PC-9 (cell line): ENCODE results near the gene CLEC7A. TPM values are rescaled to one million over a fixed set of nuclear protein-coding genes. Genes with fewer than 3 reads are reported as not detected.

Experiments
- BruUV-seq: library from RNA; stranded (reverse); fragments of 400-500 nt; replicated peaks from 2 replicates; lab custom pipeline; 2021; lab: Mats Ljungman, UMichigan
- CTCF ChIA-PET: fragments of 300-600 bp; sonication (Branson Sonifier 250); formaldehyde crosslinking; loops from one replicate; lab custom pipeline; 2022; ENCODE audit warnings: antibody characterized with exemption; lab: Charles Lee
- POLR2A ChIA-PET: fragments of 300-600 bp; sonication (Branson Sonifier 250); formaldehyde crosslinking; loops from one replicate; lab custom pipeline; 2022; ENCODE audit warnings: antibody characterized with exemption; ENCODE audit not compliant: unreplicated experiment; lab: Charles Lee
- DNase-seq, 2 experiments: peaks; one replicate each; pipeline versions ENCODE4 v3.0.0 to v3.0.0-alpha.2; 2015 to 2022; ENCODE audit warnings: mixed read lengths in 1 of 2
- H2AFZ ChIP-seq: fragments of 200-600 bp; sonication (generic); 2 replicates; pipeline ENCODE4 v1.8.1; 2017; ENCODE audit warnings: antibody characterized with exemption
- H3F3A ChIP-seq: fragments of 200-600 bp; sonication (generic); 2 replicates; pipeline ENCODE4 v1.8.1; 2017; ENCODE audit warnings: antibody characterized with exemption, mild to moderate bottlenecking, low read depth; ENCODE audit not compliant: insufficient read depth
- H3K27ac ChIP-seq: fragments of 200-600 bp; sonication (generic); 2 replicates; pipeline ENCODE4 v1.6.1; 2016; ENCODE audit warnings: mixed run types
- H3K27me3 ChIP-seq: fragments of 200-600 bp; sonication (generic); 2 replicates; pipeline ENCODE4 v1.6.1; 2016; ENCODE audit warnings: low read depth, mixed run types; ENCODE audit not compliant: insufficient read depth
- H3K36me3 ChIP-seq: fragments of 200-600 bp; sonication (generic); 2 replicates; pipeline ENCODE4 v1.6.1; 2016; ENCODE audit warnings: low read depth, mixed run types
- H3K4me1 ChIP-seq: fragments of 200-600 bp; sonication (generic); replicated peaks from 2 replicates; pipeline ENCODE4 v1.6.1; 2016; ENCODE audit warnings: mixed run types; ENCODE audit not compliant: insufficient read depth
- H3K4me2 ChIP-seq: fragments of 200-600 bp; sonication (generic); 2 replicates; pipeline ENCODE4 v1.6.1; 2017; ENCODE audit warnings: mixed run types
- H3K4me3 ChIP-seq: fragments of 200-600 bp; sonication (generic); 2 replicates; pipeline ENCODE4 v1.6.1; 2016; ENCODE audit warnings: mixed run types
- H3K79me2 ChIP-seq: fragments of 200-600 bp; sonication (generic); 2 replicates; pipeline ENCODE4 v1.6.1; 2017; ENCODE audit warnings: low read depth, mixed run types
- H3K9me2 ChIP-seq: fragments of 200-600 bp; sonication (generic); 2 replicates; pipeline ENCODE4 v1.8.1; 2017; ENCODE audit warnings: mild to moderate bottlenecking; ENCODE audit not compliant: insufficient read depth
- H3K9me3 ChIP-seq: fragments of 200-600 bp; sonication (generic); 2 replicates; pipeline ENCODE4 v1.8.1; 2016; ENCODE audit warnings: low read depth; ENCODE audit not compliant: insufficient read depth
- H4K20me1 ChIP-seq: fragments of 200-600 bp; sonication (generic); 2 replicates; pipeline ENCODE4 v1.8.1; 2017; ENCODE audit not compliant: insufficient read depth
- EZH2 ChIP-seq: fragments of 200-600 bp; sonication (generic); IDR thresholded peaks from 2 replicates; pipeline ENCODE4 v1.8.0; 2017; ENCODE audit warnings: antibody characterized with exemption, low read depth
- intact Hi-C: fragments of 100-400 bp; cut with micrococcal nuclease; formaldehyde crosslinking; loops from one replicate; pipeline ENCODE4 v1.10.0; 2022; ENCODE audit not compliant: unreplicated experiment
- total RNA-seq: library from RNA; stranded (reverse); gene quantifications from 2 replicates; pipeline ENCODE4 v1.2.3, GENCODE V29; 2021
- TF ChIP-seq, protein P1 (sequence below): fragments of 200-600 bp; sonication (generic); conservative IDR thresholded peaks from 2 replicates; pipeline ENCODE4 v1.6.1; 2017; ENCODE audit warnings: mixed run types, antibody characterized with exemption, mild to moderate bottlenecking, moderate library complexity

Gene CLEC7A
- total RNA-seq, 1 experiment from 2014 or later: 5.1 TPM

DNA sequence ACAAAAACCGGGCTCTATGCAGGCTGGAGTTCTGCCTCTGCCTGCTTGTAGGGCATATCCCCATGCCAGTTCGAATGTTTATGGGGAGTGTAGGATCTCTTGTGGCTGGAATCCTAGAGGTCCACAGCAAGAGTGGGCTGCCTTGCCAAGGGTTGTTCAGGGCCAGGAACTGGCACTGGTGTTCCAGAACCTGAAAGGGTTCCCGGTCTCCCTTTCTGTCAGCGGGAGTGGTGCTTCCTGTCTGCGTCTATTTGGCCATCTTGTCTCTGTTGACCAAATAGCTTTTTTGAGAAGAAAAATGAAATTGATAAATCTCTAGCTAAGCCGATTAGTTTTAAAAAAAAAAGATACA is 24.1 kb upstream of the CLEC7A start:
- TF ChIP-seq, protein P1, sequence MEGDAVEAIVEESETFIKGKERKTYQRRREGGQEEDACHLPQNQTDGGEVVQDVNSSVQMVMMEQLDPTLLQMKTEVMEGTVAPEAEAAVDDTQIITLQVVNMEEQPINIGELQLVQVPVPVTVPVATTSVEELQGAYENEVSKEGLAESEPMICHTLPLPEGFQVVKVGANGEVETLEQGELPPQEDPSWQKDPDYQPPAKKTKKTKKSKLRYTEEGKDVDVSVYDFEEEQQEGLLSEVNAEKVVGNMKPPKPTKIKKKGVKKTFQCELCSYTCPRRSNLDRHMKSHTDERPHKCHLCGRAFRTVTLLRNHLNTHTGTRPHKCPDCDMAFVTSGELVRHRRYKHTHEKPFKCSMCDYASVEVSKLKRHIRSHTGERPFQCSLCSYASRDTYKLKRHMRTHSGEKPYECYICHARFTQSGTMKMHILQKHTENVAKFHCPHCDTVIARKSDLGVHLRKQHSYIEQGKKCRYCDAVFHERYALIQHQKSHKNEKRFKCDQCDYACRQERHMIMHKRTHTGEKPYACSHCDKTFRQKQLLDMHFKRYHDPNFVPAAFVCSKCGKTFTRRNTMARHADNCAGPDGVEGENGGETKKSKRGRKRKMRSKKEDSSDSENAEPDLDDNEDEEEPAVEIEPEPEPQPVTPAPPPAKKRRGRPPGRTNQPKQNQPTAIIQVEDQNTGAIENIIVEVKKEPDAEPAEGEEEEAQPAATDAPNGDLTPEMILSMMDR: no peak
- no peak for TF ChIP-seq EZH2
- Histone ChIP-seq H3K4me1 (no peaks in the 10 kb centered on the region), H4K20me1 (no peaks in the 10 kb centered on the region), H3K4me2 (no peak overlapping the region), H2AFZ (no peak overlapping the region), H3K4me3 (no peak overlapping the region), H3K36me3 (no peaks in the 10 kb centered on the region), H3K79me2 (no peaks in the 10 kb centered on the region), H3K9me3 (no peaks in the 10 kb centered on the region), H3K9me2 (no peaks in the 10 kb centered on the region), H3K27me3 (no peaks in the 10 kb centered on the region), H3F3A (0 out of 2 replicates have a peak, but pooled peaks cover 5% of the 10 kb centered on the region), H3K27ac (no peak overlapping the region)
- CTCF ChIA-PET: interaction anchor here (0.8 to 1.0 kb wide), 2 partner anchors 10 to 36 kb away, joined by 3 to 4 read pairs; no protein-coding TSS in a partner anchor
- intact Hi-C loops: loop anchor here (5.0 kb wide), 1 partner anchor 1333 kb away; no protein-coding TSS in a partner anchor
- POLR2A ChIA-PET: interaction anchor here (0.7 to 1.6 kb wide), 3 partner anchors 16 to 29 kb away, joined by 3 to 11 read pairs (median 5); no protein-coding TSS in a partner anchor
- no TSS peak for BruUV-seq
- no peak for DNase-seq

DNA sequence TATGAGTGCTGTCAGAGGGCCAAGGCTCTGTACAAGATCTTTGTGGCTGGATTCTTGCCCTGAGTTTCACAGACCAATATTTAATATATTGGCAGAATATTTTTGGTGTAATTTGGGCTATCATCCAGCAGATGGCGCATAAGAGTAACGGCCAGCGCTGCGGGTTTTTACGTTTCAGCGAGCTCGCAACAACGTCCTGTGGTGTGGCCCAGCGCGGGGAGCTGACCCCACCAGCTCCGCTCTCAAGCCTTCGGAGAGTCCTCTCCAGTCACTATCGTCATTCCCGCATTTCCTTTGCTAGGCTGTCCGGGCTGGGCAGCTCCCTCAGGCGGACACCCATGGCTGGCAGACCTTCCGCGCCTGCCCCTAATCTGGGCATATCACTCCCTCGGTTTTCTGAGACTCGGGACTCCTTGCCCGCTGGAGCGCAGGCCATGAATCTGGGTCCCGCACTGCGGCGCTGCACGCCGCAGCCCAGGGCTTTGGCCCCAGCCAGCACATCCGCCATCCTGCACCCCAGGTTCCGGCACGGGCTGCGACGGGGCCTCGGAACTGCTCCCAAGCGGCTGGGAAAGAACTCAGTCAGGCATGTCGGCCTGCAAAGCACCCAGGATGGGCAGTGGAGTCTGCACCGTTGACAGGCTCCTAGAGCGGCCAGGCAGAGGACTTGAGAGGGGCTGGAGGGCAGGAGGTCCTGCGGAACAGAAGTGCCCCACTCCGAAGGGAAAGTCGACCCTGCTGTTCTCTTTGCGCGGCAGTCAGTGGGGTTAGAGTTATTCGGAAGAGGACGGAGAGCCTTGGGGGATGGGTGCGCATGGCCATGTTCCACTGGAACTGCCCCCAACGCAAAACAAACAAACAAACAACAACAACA is 23.5 kb upstream of the CLEC7A start:
- intact Hi-C loops: loop anchor here (1.0 to 5.0 kb wide), 7 partner anchors 37 to 1334 kb away; partner anchors contain the start of genes GABARAPL1 and STYK1
- H3K4me3 ChIP-seq: peak overlapping the region; percentile 62
- BruUV-seq: TSS peak; percentile 91
- H4K20me1 ChIP-seq: no peaks in the 10 kb centered on the region
- no peak for TF ChIP-seq EZH2
- TF ChIP-seq, protein P1: peak; percentile 95
- H3F3A ChIP-seq: 0 out of 2 replicates have a peak, but pooled peaks cover 5% of the 10 kb centered on the region
- no peak overlapping the region for H3K27ac ChIP-seq
- peak overlapping the region; percentile 88 for H2AFZ ChIP-seq
- H3K79me2 ChIP-seq: no peaks in the 10 kb centered on the region
- no peaks in the 10 kb centered on the region for H3K27me3 ChIP-seq
- POLR2A ChIA-PET: interaction anchor here (0.6 to 1.6 kb wide), 5 partner anchors 16 to 78 kb away, joined by 3 to 11 read pairs (median 3); no protein-coding TSS in a partner anchor
- peak overlapping the region; percentile 90 for H3K4me2 ChIP-seq
- DNase-seq: peak; percentile 48 to 76
- no peaks in the 10 kb centered on the region for H3K36me3 ChIP-seq
- no peaks in the 10 kb centered on the region for H3K9me2 ChIP-seq
- H3K9me3 ChIP-seq: no peaks in the 10 kb centered on the region
- no peaks in the 10 kb centered on the region for H3K4me1 ChIP-seq
- CTCF ChIA-PET: interaction anchor here (0.7 to 1.7 kb wide), 11 partner anchors 11 to 596 kb away, joined by 3 to 28 read pairs (median 4); partner anchors contain the start of gene OLR1

DNA sequence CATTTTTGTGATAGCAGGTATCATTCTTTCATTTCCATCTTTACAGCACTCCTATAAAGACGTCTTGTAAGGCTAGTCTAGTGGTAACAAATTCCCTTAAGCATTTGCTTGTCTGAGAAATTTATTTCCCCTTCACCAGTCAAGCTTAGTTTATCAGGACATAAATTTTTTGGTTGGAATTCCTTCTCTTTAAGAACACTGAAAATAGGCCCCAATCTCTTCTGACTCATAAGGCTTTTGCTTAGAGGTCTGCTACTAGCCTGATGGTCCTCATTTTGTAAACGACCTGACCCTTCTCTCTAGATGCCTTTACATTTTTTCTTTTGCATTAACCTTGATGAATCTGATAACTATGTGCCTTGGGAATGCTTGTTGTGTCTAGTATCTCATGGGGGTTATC is 21.6 kb upstream of the CLEC7A start:
- H3K4me3 ChIP-seq: no peak overlapping the region
- H4K20me1 ChIP-seq: no peaks in the 10 kb centered on the region
- no peak for DNase-seq
- H3K9me2 ChIP-seq: no peaks in the 10 kb centered on the region
- H3K79me2 ChIP-seq: no peaks in the 10 kb centered on the region
- H3K36me3 ChIP-seq: no peaks in the 10 kb centered on the region
- no peak overlapping the region for H3K4me2 ChIP-seq
- no peaks in the 10 kb centered on the region for H3K9me3 ChIP-seq
- no TSS peak for BruUV-seq
- H3K4me1 ChIP-seq: no peaks in the 10 kb centered on the region
- no peaks in the 10 kb centered on the region for H3K27me3 ChIP-seq
- no peak overlapping the region for H2AFZ ChIP-seq
- TF ChIP-seq, protein P1: no peak
- no peak for TF ChIP-seq EZH2
- CTCF ChIA-PET: no interaction called here
- H3F3A ChIP-seq: 0 out of 2 replicates have a peak, but pooled peaks cover 5% of the 10 kb centered on the region
- POLR2A ChIA-PET: interaction anchor here (0.6 to 0.7 kb wide), 2 partner anchors 38 to 166 kb away, joined by 5 to 6 read pairs; no protein-coding TSS in a partner anchor
- intact Hi-C loops: loop anchor here (2.0 to 5.0 kb wide), 2 partner anchors 411 to 1336 kb away; no protein-coding TSS in a partner anchor
- no peak overlapping the region for H3K27ac ChIP-seq
